HL-60 (cell line): ENCODE data around the gene DHRS7B.
"Not testable (repeated sequence)": the region's sequence is repeated elsewhere in the genome, so short reads cannot be mapped to it uniquely, and the experiment has no call there.

ENCODE experiments used
- DNase-seq, 2 experiments: peaks; one replicate each; pipeline ENCODE4 v3.0.0-alpha.2; 2010 to 2020; ENCODE audit warnings: low read depth in 1 of 2, low spot score in 1 of 2
- H3K27ac ChIP-seq: fragments of 250-450 bp; sonication (Bioruptor Pico); replicated peaks from 2 replicates; pipeline ENCODE4 v1.5.1; 2020; ENCODE audit warnings: mild to moderate bottlenecking, moderate library complexity
- H3K27me3 ChIP-seq: fragments of 250-450 bp; sonication (Bioruptor Pico); 2 replicates; pipeline ENCODE4 v1.5.1; 2021; ENCODE audit warnings: mild to moderate bottlenecking, moderate library complexity; ENCODE audit not compliant: insufficient read depth, poor library complexity, severe bottlenecking
- H3K4me3 ChIP-seq: replicated peaks from 2 replicates; pipeline ENCODE4 v1.5.1; 2011; ENCODE audit warnings: mild to moderate bottlenecking, control low read depth, low read length; ENCODE audit not compliant: insufficient read depth
- GABPA ChIP-seq: IDR thresholded peaks from 2 replicates; pipeline ENCODE4 v1.6.1; 2012; ENCODE audit warnings: low read depth
- POLR2AphosphoS5 ChIP-seq: IDR thresholded peaks from 2 replicates; pipeline ENCODE4 v1.6.1; 2012; ENCODE audit warnings: low read depth
- SPI1 ChIP-seq: IDR thresholded peaks from 2 replicates; pipeline ENCODE4 v1.6.1; 2012; ENCODE audit warnings: low read depth, mild to moderate bottlenecking, borderline replicate concordance
- TF ChIP-seq, protein P1 (sequence below): IDR thresholded peaks from 2 replicates; pipeline ENCODE4 v1.6.1; 2012; ENCODE audit warnings: low read depth; ENCODE audit not compliant: insufficient replicate concordance
- TF ChIP-seq, protein P2 (sequence below): IDR thresholded peaks from one replicate; pipeline ENCODE4 v1.5.1; 2011; ENCODE audit warnings: low read length, control low read depth, inconsistent platforms; ENCODE audit not compliant: insufficient read depth

DHRS7B gene

DNA sequence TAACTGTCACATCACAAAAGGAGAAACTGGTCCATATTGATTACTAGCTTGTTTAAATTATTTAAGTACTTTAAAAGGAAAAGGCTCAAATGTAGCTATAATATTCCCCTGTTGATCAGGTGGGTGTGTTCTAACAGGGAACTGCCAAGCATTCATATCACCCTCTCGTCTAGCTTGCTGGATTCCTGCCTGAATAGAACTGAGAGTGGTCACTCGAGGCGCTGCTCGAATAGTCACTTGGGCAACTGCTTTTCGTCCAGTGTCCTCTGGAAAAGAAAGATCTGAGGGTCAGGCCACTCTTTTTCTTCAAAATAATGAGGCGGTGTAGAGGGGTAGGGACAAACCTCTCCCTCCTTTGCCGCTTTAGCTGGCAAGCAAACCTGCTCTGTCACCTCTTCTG, 47.6 kb upstream of the DHRS7B start:
- no peak overlapping the region for H3K4me3 ChIP-seq
- H3K27me3 ChIP-seq, result no peaks in the 10 kb centered on the region
- H3K27ac ChIP-seq, result no peak overlapping the region
- no peak for TF ChIP-seq SPI1
- TF ChIP-seq GABPA, result no peak
- DNase-seq, result no peak

GRCh38 chr17:21082001-21082436, 44.7 kb upstream of the DHRS7B start:
- H3K27ac ChIP-seq, result no peak overlapping the region
- TF ChIP-seq GABPA (no peak), POLR2AphosphoS5 (no peak), SPI1 (no peak)
- TF ChIP-seq, protein P1, sequence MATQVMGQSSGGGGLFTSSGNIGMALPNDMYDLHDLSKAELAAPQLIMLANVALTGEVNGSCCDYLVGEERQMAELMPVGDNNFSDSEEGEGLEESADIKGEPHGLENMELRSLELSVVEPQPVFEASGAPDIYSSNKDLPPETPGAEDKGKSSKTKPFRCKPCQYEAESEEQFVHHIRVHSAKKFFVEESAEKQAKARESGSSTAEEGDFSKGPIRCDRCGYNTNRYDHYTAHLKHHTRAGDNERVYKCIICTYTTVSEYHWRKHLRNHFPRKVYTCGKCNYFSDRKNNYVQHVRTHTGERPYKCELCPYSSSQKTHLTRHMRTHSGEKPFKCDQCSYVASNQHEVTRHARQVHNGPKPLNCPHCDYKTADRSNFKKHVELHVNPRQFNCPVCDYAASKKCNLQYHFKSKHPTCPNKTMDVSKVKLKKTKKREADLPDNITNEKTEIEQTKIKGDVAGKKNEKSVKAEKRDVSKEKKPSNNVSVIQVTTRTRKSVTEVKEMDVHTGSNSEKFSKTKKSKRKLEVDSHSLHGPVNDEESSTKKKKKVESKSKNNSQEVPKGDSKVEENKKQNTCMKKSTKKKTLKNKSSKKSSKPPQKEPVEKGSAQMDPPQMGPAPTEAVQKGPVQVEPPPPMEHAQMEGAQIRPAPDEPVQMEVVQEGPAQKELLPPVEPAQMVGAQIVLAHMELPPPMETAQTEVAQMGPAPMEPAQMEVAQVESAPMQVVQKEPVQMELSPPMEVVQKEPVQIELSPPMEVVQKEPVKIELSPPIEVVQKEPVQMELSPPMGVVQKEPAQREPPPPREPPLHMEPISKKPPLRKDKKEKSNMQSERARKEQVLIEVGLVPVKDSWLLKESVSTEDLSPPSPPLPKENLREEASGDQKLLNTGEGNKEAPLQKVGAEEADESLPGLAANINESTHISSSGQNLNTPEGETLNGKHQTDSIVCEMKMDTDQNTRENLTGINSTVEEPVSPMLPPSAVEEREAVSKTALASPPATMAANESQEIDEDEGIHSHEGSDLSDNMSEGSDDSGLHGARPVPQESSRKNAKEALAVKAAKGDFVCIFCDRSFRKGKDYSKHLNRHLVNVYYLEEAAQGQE, result no peak
- TF ChIP-seq, protein P2, sequence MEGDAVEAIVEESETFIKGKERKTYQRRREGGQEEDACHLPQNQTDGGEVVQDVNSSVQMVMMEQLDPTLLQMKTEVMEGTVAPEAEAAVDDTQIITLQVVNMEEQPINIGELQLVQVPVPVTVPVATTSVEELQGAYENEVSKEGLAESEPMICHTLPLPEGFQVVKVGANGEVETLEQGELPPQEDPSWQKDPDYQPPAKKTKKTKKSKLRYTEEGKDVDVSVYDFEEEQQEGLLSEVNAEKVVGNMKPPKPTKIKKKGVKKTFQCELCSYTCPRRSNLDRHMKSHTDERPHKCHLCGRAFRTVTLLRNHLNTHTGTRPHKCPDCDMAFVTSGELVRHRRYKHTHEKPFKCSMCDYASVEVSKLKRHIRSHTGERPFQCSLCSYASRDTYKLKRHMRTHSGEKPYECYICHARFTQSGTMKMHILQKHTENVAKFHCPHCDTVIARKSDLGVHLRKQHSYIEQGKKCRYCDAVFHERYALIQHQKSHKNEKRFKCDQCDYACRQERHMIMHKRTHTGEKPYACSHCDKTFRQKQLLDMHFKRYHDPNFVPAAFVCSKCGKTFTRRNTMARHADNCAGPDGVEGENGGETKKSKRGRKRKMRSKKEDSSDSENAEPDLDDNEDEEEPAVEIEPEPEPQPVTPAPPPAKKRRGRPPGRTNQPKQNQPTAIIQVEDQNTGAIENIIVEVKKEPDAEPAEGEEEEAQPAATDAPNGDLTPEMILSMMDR, result no peak
- no peak overlapping the region for H3K4me3 ChIP-seq
- no peaks in the 10 kb centered on the region for H3K27me3 ChIP-seq
- DNase-seq, result no peak

DNA sequence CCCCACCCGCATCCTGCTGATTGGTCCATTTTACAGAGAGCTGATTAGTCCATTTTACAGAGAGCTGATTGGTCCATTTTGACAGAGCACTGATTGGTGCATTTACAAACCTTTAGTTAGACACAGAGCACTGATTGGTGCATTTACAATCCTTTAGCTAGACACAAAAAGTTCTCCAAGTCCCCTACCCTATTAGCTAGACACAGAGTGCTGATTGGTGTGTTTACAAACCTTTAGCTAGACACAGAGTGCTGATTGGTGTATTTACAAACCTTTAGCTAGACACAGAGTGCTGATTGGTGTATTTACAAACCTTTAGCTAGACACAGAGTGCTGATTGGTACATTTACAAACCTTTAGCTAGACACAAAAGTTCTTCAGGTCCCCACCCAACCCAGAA, 41.5 kb upstream of the DHRS7B start:
- H3K27ac ChIP-seq, H3K4me3 ChIP-seq, H3K27me3 ChIP-seq, DNase-seq: not testable (repeated sequence)

GRCh38 chr17:21085707-21086106, 41.1 kb upstream of the DHRS7B start:
- TF ChIP-seq, protein P1, result no peak
- TF ChIP-seq SPI1 (no peak), POLR2AphosphoS5 (no peak), GABPA (no peak)
- TF ChIP-seq, protein P2, result no peak

GRCh38 chr17:21089145-21089544, 37.6 kb upstream of the DHRS7B start:
- TF ChIP-seq SPI1, result no peak
- TF ChIP-seq GABPA, result no peak
- TF ChIP-seq, protein P1, result no peak
- no peak for TF ChIP-seq POLR2AphosphoS5
- TF ChIP-seq, protein P2, result no peak
- H3K27me3 ChIP-seq, result no peaks in the 10 kb centered on the region
- DNase-seq, result no peak
- H3K4me3 ChIP-seq, result no peak overlapping the region
- H3K27ac ChIP-seq, result no peak overlapping the region

More at GRCh38 chr17:21085707-21086106, 41.1 kb upstream of the DHRS7B start:
- no peaks in the 10 kb centered on the region for H3K27me3 ChIP-seq
- H3K27ac ChIP-seq, result no peak overlapping the region
- H3K4me3 ChIP-seq, result no peak overlapping the region
- DNase-seq, result no peak
